NCI-H1694 treated with DMSO at 0.1 percent for 48 hours (cell line): ENCODE results near the gene CELA2B.
A peak's percentile ranks its signal among the peaks of the same experiment; 100 is the strongest.
"Not testable (repeated sequence)": the region's sequence is repeated elsewhere in the genome, so short reads cannot be mapped to it uniquely, and the experiment has no call there.

Experiments used
- DNase-seq: peaks from one replicate; lab custom pipeline; 2025; lab: John Stamatoyannopoulos, UW

Gene CELA2B

DNA sequence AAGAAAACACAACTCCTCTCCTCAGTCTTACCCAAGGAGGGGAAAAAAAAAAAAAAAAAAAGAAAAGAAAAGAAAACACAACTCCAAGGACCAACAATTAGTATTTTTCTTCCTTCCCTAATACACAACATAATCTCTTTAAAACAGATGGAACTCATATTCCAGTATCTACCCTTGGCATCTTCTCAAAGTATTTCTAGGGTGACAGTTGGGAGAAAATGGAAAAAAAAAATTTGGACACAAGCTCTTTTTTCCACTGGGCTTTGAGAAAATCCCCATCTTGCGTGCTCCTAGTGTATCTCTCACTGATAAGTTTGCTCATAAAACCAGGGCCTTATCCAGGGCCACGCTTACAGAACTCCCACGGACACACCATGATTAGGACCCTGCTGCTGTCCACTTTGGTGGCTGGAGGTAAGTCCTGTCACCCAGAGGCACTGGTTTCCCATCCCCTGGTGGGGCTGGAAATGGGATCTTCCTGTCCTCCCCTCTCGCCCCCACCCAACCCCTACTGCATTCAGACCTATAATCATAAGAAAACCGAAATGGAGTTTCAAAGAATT is at the start of gene CELA2B:
TSS of gene CELA2B (plus strand) at position 353 of the 563 bp plus-strand sequence. CDS start at position 375, 22 bp downstream.
- DNase-seq: no peak

DNA sequence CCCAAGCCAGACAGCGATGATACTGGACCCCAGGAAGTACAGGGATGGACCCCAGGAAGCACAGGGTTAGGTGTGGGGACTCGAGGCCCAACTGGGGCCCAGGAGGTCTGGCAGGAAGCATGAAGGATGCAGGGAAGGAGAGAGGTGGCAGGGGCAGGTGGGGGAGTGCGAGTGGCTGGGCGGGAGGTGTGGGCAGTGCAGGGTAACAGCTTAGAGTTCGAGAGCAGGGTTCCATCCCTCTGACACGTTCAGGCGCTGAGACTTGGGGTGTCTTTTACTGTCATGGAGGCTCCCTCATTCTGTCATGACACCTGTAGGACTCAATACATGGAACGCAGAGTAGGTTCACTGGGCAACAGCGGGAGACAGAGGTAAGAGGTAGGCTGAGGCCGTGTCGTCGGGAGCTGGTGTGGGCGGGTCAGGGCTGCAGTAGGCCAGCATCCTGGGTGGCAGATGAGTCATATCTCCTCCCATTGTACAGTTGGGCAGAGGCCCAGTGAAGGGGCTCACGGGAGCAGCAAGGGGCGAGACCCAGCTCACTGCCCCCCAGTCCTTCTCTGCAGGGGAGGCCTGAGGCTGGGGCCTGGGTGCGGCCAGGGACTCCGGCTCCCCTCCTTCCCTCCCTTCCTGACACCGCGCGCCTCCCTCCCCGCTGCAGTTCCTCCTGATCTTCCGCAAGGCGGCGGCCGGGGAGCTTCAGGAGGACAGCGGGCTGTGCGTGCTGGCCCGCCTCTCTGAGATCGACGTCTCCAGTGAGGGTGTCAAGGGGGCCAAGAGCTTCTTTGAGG is 49.2 kb upstream of the CELA2B start:
- no peak for DNase-seq

DNA sequence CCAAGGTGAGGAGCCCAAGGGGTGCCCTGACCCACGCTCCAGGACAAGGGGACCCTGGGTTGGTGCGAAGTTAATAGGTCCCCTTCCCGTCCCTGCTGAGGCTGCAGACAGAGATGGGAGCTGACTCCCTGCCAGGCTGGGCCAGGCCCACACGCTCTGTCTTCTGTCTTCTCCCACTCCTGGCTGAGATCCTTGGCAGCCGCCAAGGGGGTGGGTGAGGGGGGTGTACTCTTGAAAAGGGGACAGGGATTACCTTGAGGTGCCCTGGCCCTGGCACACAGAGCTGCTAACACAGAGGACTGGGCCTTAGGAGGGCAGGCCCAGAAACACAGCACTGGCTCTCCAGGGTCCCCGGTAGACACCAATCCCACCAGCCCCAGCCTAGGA is 48.6 kb upstream of the CELA2B start:
- no peak for DNase-seq

DNA sequence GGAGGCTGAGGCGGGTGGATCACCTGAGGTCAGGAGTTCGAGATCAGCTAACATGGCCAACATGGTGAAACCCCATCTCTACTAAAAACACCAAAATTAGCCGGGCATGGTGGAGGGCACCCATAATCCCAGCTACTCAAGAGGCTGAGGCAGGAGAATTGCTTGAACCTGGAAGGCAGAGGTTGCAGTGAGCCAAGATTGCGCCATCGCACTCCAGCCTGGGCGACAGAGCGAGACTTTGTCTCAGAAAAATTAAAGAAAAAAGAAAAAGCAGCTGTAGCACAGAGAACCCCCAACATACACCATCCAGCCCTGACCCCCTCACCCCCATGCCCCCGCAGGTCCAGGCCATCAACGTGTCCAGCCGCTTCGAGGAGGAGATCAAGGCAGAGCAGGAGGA is 47.7 kb upstream of the CELA2B start:
- DNase-seq: not testable (repeated sequence)

DNA sequence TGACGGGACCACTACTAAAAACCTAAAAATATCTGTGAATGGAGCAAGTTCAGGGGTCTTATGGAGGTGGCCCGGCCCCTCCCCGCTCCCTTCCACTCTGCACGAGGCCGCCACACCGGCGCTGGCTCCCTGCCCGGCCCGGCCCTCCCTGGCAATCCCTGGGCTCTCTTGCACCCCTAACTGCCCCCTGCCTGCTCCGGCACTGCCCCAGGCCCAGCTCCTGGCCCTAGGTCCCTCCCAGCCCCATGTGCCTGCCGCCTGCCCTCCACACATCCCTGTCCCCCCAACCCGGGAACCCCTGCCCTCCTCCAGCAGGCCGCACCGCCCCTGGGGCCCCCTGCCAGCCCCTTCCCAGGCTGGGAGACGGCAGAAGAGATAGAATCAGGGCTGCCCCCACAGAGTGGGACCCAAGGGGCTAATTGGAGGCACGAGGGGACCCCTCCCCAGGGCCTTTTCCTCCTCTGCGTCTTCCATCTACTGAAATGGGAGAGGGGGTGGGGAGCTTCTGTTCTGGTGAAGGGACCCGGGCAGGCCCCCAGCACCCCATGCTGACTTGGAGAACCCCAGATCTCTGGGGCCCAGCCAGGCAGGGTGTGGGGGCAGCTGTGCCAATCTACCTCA is 47.0 kb upstream of the CELA2B start:
- DNase-seq: no peak

DNA sequence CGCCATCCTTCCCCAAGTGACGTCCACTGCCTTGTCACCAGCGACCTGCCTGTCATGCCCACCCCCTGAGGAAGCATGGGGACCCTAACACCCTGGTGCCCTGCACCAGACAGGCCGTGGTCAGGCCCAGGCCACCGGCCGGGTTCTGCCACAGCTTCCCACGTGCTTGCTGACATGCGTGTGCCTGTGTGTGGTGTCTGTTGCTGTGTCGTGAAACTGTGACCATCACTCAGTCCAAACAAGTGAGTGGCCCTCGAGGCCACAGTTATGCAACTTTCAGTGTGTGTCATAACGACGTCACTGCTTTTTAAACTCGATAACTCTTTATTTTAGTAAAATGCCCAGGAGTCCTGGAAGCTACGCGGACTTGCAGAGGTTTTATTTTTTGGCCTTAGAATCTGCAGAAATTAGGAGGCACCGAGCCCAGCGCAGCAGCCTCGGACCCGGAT is 46.2 kb upstream of the CELA2B start:
- DNase-seq: no peak

DNA sequence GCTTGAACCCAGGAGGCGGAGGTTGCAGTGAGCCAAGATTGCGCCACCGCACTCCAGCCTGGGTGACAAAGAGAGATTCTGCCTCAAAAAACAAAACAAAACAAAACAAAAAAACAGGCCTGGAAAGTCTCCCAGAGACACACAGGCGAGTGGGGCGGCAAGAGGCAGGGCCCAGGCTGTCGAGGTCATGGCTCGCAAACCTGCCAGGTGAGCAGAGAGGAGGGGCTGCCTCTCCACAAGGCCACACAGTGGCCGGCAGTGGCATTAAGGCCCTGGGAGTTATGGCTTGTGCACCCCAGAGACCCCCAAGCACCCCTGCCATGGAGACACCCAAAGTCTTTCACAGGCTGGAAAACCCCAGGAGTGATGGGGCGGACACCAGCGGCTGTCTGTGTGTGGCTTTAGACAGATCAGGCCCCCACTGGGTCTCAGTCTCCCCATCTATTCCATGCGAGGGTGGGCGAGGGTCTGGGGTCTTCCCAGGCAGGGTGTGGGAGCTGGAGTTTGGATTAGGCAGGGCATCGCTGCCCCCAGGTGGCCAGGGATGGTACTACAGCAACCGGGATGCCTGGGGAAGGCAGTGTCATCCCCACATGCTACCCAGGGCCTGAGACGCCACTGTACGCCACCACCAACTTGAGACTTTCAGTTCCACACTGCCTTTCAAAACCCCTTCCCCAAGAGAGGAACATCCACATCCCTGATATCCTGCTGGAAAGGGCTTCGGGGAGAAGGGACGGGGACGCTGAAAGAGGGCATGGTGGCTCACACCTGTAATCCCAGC is 44.9 kb upstream of the CELA2B start:
- DNase-seq: peak; percentile 22

DNA sequence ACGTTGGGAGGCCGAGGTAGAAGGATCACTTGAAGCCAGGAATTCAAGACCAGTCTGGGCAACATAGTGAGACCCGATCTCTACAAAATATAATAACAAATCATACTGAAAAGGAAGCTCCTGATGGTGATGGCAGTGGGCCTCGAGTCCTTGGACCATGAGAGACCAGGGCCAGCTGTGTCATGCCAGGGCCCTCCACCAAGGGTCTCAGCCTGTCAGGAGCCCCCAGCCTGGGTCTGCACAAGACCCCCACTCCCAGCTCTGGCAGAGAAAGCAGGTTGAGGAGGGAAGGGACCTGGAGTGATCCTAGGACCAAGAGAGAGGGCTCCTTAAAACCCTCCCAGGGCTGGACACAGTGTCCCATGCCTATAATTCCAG is 44.3 kb upstream of the CELA2B start:
- no peak for DNase-seq

DNA sequence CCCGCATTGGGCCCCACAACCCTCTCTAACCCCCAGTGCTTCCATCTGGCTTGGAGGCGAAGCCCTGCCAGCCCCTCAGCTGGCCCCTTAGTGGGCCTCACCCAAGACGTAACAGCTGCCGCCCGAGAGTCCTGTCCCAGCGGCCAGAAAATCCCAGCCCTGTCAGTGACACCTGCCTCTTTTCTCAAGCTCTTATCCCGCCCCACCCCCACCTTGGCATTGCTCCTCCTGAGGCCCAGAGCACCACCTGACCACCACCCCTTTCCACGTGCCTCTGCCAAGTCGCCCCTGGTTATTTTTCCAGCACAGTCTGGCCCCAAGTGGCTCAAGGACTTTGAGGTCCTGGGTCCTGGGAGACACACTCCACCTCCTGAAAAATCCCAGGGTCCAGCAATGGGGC is 43.6 kb upstream of the CELA2B start:
- no peak for DNase-seq

DNA sequence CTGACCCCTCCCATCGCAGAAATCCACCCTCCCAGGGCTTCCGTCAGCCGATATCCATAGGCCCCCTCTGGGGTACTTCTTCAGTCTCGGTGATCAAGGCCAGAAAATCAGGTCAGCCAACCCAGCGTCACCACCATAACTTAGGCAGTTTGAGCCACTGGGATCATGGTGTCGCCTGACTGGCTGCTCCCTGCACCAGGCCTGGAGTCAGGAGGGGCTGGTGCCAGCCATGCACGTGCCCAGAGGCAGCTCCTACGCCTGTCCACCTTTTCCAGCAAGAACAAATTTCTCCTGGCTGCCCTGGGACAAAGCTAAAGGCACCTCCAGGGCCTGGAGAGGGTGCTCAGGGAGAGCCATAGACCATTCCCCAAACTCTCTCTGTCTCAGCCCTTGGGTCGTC is 42.4 kb upstream of the CELA2B start:
- DNase-seq: no peak

DNA sequence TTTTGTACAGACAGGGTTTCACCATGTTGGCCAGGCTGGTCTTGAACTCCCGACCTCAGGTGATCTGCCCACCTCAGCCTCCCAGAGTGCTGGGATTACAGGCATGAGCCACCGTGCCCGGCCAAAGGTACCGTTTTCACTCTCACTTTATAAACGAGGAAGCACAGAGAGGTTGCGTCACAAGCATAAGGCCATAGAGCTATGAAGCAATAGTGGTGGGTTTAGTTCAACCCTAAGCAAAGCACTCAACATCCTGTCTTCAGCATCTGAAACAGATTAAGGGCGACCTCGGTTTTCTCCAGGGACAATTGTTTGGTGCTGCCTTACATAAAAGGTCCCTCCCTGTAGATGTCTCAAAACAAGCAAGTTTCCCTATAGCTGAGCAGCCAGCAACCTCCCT is 41.2 kb upstream of the CELA2B start:
- DNase-seq: not testable (repeated sequence)

DNA sequence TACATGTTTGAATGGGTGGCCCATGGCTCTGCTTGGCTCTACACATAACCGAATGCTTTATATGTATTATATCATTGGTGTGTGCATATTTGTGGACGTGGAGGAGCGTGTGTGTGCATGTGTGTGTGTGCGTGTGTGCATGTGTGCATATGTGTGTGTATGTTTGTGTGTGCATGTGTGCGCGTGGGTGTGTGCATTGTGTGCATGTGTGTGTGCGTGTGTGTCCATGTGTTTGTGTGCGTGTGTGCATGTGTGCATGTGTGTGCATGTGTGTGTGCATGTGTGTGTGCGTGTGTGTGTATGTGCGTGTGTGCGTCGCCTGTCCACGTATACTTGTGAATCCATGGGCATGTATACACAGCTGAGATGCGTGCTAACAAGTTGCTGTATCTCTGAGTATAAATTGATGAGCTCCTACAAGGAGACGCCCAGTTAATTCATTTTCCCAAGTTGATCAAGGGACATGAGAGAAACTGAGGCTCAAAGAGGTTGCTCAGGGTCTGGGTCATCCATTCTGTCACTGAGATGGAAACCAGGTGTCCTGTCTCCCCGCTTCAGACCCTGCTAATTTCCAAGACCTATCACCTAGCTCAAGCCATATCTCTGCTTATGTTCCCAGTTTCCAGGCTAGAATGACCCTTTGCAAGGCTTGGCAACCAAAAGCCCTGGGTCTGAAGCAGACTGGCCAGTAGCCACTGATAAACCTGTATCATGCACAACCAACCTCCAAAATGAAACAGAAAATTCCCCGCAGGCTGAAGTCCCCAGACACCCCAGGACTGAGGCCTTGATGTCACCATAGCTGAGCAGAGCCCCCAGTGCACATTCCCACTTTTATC is 40.4 kb upstream of the CELA2B start:
- no peak for DNase-seq

DNA sequence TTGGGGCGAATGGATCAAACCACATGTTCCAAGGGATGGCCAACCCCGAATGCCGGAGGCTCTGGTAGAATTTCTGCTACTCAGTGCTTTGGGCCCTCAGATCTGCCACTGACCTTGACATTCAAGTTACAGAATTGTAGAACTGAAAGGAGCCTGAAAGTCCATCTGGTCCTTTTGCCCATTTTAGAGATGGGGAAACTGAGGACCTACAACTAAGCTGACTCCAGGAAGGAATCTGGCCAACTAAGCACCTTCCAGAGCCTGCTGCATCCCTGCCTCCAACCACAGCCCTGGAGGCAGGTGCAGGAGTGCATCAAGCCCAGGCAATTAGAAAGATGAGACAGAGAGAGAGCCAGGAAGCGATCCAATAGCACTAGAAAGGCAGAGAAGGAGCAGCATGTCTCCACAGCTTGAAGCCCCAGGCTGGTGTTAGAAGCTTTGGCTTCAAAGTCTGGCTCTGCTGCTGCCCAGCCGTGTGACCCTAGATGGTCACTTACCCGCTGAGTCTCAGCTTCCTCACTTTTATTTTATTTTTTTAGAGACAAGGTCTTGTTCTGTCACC is 38.9 kb upstream of the CELA2B start:
- DNase-seq: no peak

DNA sequence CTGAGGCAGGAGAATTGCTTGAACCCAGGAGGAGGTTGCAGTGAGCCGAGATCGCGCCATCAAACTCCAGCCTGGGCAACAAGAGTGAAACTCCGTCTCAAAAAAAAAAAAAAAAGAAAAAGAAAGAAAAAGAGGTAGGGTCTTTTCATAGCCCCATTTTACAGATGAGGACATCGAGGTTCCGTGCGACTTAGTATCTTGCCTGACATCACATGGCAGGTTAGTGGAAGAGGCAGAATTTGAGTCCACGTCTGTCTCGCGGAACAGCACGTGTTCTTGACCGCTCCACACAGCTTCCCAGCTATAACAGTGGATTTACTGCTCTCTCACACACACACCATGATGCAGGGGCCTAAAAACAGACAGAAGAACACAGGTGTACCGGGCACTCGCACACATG is 36.6 kb upstream of the CELA2B start:
- no peak for DNase-seq

DNA sequence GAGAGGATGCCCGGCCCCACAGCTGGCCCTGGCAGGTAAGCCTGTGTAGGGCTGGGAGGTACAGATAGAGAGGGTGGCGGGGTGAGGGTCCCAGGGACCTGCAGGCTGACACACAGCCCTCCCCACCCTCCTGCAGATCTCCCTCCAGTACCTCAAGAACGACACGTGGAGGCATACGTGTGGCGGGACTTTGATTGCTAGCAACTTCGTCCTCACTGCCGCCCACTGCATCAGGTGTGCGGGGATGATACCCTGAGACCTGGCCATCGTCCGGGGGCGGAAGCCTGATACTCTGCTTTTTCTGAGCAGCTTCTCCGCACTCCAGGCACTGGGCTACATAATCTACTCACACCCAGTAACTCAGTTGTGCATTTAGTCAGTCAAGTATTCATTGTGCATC is 35.5 kb upstream of the CELA2B start:
- no peak for DNase-seq

DNA sequence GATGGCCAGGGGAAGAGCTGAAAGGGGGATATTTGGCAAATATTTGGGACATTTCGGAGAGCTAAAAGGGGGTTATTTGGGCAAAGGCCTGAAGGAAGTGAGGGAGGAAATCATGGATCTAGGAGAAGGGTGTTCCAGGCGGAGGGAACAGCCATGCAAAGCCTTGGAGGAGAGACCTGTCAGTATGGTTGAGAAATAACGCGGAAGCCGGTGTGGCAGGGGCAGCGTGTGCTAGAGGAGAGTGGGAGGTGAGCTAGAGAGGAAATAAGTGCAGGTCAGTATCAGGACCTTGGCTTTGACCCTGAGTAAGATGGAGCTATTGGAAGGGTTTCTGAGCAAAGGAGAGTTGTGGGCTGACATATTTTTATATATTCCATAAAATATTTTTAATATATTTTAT is 34.7 kb upstream of the CELA2B start:
- DNase-seq: no peak

DNA sequence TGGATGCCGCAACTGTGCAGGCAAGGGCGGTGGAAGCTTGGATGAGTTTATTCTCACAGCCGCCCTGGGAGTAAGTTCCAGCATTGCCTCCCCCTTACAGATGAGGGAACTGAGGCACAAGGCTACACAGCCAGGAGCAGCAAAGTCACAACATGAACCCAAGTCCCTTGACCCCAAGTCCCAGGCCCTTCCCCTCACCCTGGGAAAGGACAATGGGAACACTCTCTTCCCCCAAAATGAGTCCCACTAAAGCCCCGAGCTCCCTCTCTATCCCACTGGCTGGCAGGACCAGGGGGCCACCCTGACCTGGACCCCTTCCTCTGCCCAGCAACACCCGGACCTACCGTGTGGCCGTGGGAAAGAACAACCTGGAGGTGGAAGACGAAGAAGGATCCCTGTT is 33.8 kb upstream of the CELA2B start:
- DNase-seq: no peak

DNA sequence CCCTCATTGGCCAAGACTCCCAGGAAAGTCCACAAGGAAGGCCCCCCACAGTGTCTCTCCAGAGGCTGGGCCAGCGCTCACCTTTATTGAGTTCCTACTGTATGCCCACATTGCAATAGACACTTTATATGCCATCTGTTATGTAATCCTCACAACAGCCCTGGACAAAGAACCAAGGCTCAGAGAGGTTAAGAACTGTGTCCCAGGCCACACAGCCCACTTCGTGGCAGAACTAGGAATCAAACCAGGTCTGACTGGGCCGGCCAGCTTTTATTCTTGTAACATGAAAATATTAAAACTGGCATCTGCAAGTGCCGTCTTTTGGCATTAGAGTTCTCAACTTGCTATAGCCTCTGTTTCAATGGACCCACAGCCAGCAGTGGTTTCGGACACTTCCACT is 33.1 kb upstream of the CELA2B start:
- DNase-seq: no peak

DNA sequence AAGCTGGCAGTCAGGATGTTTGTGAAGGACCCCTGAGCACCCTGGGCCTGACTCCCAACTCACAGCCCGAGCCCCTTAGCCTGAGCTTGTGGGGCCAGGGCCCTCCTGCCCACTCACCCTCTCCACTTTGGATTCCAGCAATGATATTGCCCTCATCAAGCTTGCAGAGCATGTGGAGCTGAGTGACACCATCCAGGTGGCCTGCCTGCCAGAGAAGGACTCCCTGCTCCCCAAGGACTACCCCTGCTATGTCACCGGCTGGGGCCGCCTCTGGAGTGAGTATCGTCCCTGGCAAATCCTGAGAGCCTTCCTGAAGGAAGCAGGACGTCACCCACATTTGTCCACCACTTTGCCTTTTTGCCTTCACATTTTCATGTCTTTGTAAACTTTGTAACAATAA is 32.6 kb upstream of the CELA2B start:
- DNase-seq: no peak

DNA sequence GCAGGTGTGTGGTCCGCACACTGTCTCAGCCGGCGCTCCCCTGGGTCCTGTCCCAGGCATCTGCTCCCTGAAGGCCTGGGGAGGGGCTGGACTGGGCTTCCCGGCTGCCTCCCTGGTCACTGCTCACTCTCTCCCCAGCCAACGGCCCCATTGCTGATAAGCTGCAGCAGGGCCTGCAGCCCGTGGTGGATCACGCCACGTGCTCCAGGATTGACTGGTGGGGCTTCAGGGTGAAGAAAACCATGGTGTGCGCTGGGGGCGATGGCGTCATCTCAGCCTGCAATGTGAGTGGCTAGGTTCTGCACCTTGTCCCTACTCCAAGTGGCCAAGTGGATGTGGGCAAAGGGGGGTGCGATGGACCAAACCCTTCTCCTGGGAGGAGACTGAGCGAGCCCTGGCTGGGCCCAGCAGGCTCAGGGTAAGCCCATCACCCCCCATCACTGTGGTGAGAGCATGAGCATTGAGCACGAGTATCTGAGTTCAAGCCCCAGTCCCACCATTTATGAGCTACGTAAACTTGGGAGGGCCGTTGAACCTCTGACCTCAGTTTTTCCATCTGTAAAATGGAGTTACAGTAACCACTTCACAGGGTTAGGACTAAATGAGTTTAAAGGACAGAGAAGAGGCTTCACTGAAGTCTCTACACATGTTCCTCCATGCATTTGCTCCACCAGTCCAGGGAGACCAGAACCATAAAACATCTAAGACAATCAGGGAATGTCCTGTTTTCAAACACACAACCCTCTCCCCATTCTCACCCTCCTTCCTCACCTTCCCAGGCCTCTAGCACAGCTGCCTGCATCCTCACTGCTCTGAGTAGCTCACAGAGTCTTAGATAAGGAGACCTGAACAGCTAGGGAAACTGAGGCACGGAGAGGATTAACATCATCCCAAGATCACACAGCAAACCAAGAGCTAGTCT is 31.2 kb upstream of the CELA2B start:
- no peak for DNase-seq
